ENCODE results near the gene VSIG4.

The VSIG4 gene

GRCh38 chrX:66035667-66036066 lies 4.2 kb downstream of the VSIG4 start:
- no peaks in the 10 kb centered on the region for H3K9me3 ChIP-seq
- no peak for DNase-seq

GRCh38 chrX:66030505-66031317 lies 9.2 kb downstream of the VSIG4 start:
- H3K9me3 ChIP-seq: no peaks in the 10 kb centered on the region
- H3K36me3 ChIP-seq: no peaks in the 10 kb centered on the region
- H3K27ac ChIP-seq: no peak overlapping the region
- DNase-seq: no peak
- peak; percentile 7 to 31 for TF ChIP-seq CTCF (IDR thresholded peaks at IDR 0.05)
- no peak overlapping the region for H3K4me3 ChIP-seq
- intact Hi-C loops (cut with DNase I; ENCODE audit: low total_unique reads): loop anchor here (10.0 kb wide), 1 partner anchor 676 kb away; no protein-coding TSS in a partner anchor
- H3K4me1 ChIP-seq: no peaks in the 10 kb centered on the region
- H3K27me3 ChIP-seq: no peaks in the 10 kb centered on the region

More at GRCh38 chrX:66035667-66036066, 4.2 kb downstream of the VSIG4 start:
- H3K36me3 ChIP-seq: no peaks in the 10 kb centered on the region
- H3K4me3 ChIP-seq: no peak overlapping the region
- H3K27me3 ChIP-seq: no peaks in the 10 kb centered on the region
- intact Hi-C loops (cut with DNase I; ENCODE audit: low total_unique reads): loop anchor here (10.0 kb wide), 1 partner anchor 681 kb away; no protein-coding TSS in a partner anchor
- no peak overlapping the region for H3K27ac ChIP-seq
- no peak for TF ChIP-seq CTCF (IDR thresholded peaks at IDR 0.05)
- H3K4me1 ChIP-seq: no peaks in the 10 kb centered on the region

GRCh38 chrX:66028936-66029335 lies 10.9 kb downstream of the VSIG4 start:
- Histone ChIP-seq H3K4me1 (no peaks in the 10 kb centered on the region), H3K27me3 (no peaks in the 10 kb centered on the region), H3K4me3 (no peak overlapping the region), H3K9me3 (no peaks in the 10 kb centered on the region), H3K27ac (no peak overlapping the region), H3K36me3 (no peaks in the 10 kb centered on the region)
- no peak for DNase-seq
- no peak for TF ChIP-seq CTCF (IDR thresholded peaks at IDR 0.05)
- intact Hi-C loops (cut with DNase I; ENCODE audit: low total_unique reads): no loop called here

GRCh38 chrX:66024570-66024969 lies 15.3 kb downstream of the VSIG4 start:
- TF ChIP-seq CTCF (IDR thresholded peaks at IDR 0.05): no peak
- Histone ChIP-seq H3K4me1 (no peaks in the 10 kb centered on the region), H3K9me3 (no peaks in the 10 kb centered on the region), H3K36me3 (no peaks in the 10 kb centered on the region), H3K27me3 (no peaks in the 10 kb centered on the region), H3K27ac (no peak overlapping the region), H3K4me3 (no peak overlapping the region)
- intact Hi-C loops (cut with DNase I; ENCODE audit: low total_unique reads): no loop called here
- DNase-seq: no peak

- intact Hi-C loops (cut with DNase I; ENCODE audit: low total_unique reads): no loop called here
- no peaks in the 10 kb centered on the region for H3K9me3 ChIP-seq
- H3K4me1 ChIP-seq: no peaks in the 10 kb centered on the region
- H3K4me3 ChIP-seq: no peak overlapping the region
- no peaks in the 10 kb centered on the region for H3K27me3 ChIP-seq
- no peak for DNase-seq
- no peak overlapping the region for H3K27ac ChIP-seq
- no peak for TF ChIP-seq CTCF (IDR thresholded peaks at IDR 0.05)
- no peaks in the 10 kb centered on the region for H3K36me3 ChIP-seq
These were observed 15.8 kb downstream of the VSIG4 start for GRCh38 chrX:66024092-66024467.

Measured in tibial artery (tissue), 4 donors.